Stomach smooth muscle (tissue), 2 donors: ENCODE results near the gene SMCO2.

ENCODE experiments used
- H3K27ac ChIP-seq: one replicate; pipeline ENCODE4 v1.7.0; 2013; ENCODE audit warnings: mild to moderate bottlenecking, low read length, inconsistent platforms
- H3K27me3 ChIP-seq, 2 donors: one replicate each; pipeline ENCODE4 v1.7.0; 2013; ENCODE audit warnings: low read length in 2 of 2; ENCODE audit not compliant: insufficient read depth in 2 of 2, control insufficient read depth in 1 of 2
- H3K36me3 ChIP-seq, 2 donors: one replicate each; pipeline ENCODE4 v1.7.0; 2013; ENCODE audit warnings: low read length in 2 of 2; ENCODE audit not compliant: control insufficient read depth in 2 of 2, insufficient read depth in 2 of 2
- H3K4me1 ChIP-seq: one replicate; pipeline ENCODE4 v1.7.0; 2013; ENCODE audit warnings: low read length; ENCODE audit not compliant: control insufficient read depth, insufficient read depth
- H3K4me3 ChIP-seq, 2 donors: one replicate each; pipeline ENCODE4 v1.7.0; 2013; ENCODE audit warnings: low read length in 2 of 2
- H3K9ac ChIP-seq, 2 donors: one replicate each; pipeline ENCODE4 v1.7.0; 2013; ENCODE audit warnings: low read length in 2 of 2, mild to moderate bottlenecking in 1 of 2
- H3K9me3 ChIP-seq, 2 donors: one replicate each; pipeline ENCODE4 v1.7.0; 2013; ENCODE audit warnings: low read length in 2 of 2; ENCODE audit not compliant: control insufficient read depth in 2 of 2
- donor health status: healthy.
- donor health status: Pancreatic carcinoma.

Gene SMCO2

DNA sequence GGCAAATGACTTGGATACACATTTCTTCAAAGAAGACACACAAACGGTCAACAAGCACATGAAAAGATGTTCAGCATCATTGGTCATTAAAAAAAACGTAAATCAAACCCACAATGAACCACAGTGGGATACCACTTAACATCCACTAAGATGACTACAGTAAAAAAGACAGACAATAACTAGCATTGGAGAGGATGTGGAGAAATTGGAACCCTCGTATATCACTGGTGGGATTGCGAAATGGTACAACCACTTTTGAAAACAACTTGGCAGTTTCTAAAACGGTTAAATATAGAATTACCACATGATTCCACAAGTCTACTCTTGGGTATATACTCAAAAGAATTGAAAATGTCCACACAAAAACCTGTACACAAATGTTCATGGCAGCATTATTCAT lies 52.2 kb downstream of the SMCO2 start:
- Histone ChIP-seq H3K4me1 (no peaks in the 10 kb centered on the region), H3K9ac (no peak overlapping the region), H3K27ac (no peak overlapping the region), H3K4me3 (no peak overlapping the region), H3K9me3 (no peaks in the 10 kb centered on the region), H3K27me3 (no peaks in the 10 kb centered on the region), H3K36me3 (no peaks in the 10 kb centered on the region)

DNA sequence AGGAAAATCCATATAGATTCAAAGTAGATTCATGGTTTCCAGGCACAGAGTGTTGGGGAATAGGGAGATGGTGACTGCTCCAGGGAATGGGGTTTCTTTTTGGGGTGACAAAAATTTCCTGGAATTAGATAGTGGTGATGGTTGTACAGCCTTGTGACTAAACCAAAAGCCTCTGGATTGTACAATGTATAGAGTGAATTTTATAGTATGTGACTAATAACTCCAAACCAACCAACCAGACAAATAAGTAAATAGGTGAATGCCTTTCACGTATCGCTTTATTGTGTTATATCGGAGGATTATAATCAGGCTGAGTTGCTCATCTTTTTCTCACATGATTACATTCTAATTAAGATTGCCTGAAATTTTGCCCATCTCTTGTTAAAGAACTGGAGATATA lies 52.8 kb downstream of the SMCO2 start:
- H3K27me3 ChIP-seq: no peaks in the 10 kb centered on the region
- no peaks in the 10 kb centered on the region for H3K9me3 ChIP-seq
- no peak overlapping the region for H3K9ac ChIP-seq
- H3K27ac ChIP-seq: no peak overlapping the region
- no peaks in the 10 kb centered on the region for H3K4me1 ChIP-seq
- no peak overlapping the region for H3K4me3 ChIP-seq
- H3K36me3 ChIP-seq: no peaks in the 10 kb centered on the region

DNA sequence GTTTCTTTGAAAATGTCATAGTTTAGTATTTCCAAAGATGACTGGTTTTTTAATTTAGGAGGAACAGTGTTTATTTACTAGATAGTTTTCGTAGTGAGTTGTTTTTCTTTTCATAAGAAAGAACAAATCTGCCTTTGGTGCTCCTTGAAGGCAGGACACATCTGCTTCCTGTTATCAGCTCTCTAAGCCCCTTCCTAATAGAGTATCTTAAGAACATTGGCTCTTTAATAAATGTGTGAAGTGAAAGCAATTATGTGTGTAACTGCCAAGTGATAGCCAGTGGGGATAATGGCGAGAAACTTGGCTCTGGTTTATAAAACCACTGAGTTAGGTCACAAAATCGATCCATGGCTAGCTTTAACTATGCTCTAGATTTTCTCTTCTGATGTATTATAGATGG lies 54.0 kb downstream of the SMCO2 start:
- Histone ChIP-seq H3K9me3 (no peaks in the 10 kb centered on the region), H3K4me1 (no peaks in the 10 kb centered on the region), H3K4me3 (no peak overlapping the region), H3K36me3 (no peaks in the 10 kb centered on the region), H3K27ac (no peak overlapping the region), H3K27me3 (no peaks in the 10 kb centered on the region), H3K9ac (no peak overlapping the region)

DNA sequence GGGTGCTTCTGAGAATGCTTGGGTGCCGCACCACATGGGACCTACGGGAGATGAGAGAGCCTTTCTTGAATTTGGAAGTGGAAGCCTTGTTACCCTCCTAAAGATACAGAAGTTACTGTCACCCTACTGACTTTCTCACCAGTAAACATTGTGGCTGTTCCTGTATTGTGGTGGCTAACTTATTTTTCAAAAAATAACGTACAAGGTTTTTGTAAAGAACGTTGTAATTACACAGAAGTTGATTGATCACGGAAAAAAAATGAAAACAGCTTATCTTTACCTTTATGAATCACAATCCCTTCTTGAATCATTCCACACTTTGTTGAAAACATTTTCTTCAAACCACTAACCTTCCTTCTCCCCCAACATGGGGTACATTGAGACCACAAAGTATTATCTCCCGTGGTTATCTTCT lies 55.5 kb downstream of the SMCO2 start:
- H3K36me3 ChIP-seq: no peaks in the 10 kb centered on the region
- no peak overlapping the region for H3K9ac ChIP-seq
- H3K9me3 ChIP-seq: no peaks in the 10 kb centered on the region
- no peak overlapping the region for H3K4me3 ChIP-seq
- no peaks in the 10 kb centered on the region for H3K4me1 ChIP-seq
- no peak overlapping the region for H3K27ac ChIP-seq
- H3K27me3 ChIP-seq: no peaks in the 10 kb centered on the region

DNA sequence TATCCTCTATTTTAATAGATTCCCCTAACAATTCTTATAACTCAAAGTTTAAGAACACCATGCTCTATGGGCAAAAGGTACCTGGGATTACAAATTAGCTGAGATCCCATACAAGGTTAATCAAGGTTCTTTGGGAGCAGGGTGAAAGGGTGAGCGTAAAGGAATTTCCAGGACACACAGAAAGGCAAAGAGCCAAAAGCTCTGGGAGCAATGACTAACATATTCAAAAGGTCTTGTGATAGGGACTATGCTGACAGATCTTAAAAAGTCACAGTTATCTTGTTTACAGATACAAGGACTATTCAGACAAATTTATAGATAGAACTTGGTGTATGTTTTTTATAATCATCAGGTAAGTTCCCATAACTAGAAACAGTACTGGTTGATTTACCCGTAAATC lies 58.0 kb downstream of the SMCO2 start:
- no peaks in the 10 kb centered on the region for H3K9me3 ChIP-seq
- H3K27ac ChIP-seq: no peak overlapping the region
- no peak overlapping the region for H3K9ac ChIP-seq
- H3K4me1 ChIP-seq: no peaks in the 10 kb centered on the region
- H3K36me3 ChIP-seq: no peaks in the 10 kb centered on the region
- no peaks in the 10 kb centered on the region for H3K27me3 ChIP-seq
- no peak overlapping the region for H3K4me3 ChIP-seq

DNA sequence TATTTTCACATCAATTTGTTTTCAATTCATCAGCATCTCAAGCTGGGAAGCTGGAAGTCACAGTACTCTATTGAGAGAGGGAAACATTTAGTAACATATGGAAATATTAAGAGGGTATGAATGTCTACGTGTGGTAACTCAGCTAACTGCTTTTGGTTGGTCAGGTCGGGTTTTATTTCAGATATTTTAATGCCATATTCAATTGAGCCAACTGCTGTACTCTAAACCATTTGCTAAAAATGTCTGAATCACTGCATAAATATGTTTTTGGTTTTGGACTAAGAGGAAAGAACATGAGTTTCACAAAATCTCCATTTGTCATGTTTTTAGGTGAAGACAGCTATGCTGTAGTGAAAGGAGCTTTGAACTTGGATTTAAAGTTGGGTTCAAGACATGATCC lies 58.6 kb downstream of the SMCO2 start:
- no peak overlapping the region for H3K9ac ChIP-seq
- H3K9me3 ChIP-seq: no peaks in the 10 kb centered on the region
- no peaks in the 10 kb centered on the region for H3K36me3 ChIP-seq
- H3K4me3 ChIP-seq: peak overlapping the region in 1 of 2 donors; percentile 4
- no peak overlapping the region for H3K27ac ChIP-seq
- H3K4me1 ChIP-seq: no peaks in the 10 kb centered on the region
- H3K27me3 ChIP-seq: no peaks in the 10 kb centered on the region

DNA sequence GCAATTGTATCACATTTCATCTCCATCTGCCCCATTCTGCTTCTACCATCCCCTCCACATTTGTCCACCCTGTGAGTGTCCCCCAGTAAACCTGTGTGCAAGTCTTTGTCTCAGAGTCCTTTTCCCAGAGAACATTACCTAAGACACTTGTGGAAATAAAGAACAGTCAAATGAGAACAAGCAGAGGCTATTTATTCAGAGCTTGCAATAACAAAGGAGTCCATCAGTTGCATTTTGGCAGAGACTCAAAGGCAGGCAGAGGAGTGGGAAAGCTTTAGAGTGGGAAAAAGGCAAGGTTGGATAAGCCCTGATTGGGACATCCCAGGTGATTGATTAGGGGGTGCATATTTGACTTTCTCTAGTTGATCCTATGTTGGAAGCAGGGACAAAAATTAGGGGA lies 59.2 kb downstream of the SMCO2 start:
- H3K27me3 ChIP-seq: no peaks in the 10 kb centered on the region
- H3K36me3 ChIP-seq: no peaks in the 10 kb centered on the region
- H3K9me3 ChIP-seq: no peaks in the 10 kb centered on the region
- no peak overlapping the region for H3K27ac ChIP-seq
- H3K4me1 ChIP-seq: no peaks in the 10 kb centered on the region
- H3K9ac ChIP-seq: no peak overlapping the region
- H3K4me3 ChIP-seq: peak overlapping the region in 1 of 2 donors; percentile 4

DNA sequence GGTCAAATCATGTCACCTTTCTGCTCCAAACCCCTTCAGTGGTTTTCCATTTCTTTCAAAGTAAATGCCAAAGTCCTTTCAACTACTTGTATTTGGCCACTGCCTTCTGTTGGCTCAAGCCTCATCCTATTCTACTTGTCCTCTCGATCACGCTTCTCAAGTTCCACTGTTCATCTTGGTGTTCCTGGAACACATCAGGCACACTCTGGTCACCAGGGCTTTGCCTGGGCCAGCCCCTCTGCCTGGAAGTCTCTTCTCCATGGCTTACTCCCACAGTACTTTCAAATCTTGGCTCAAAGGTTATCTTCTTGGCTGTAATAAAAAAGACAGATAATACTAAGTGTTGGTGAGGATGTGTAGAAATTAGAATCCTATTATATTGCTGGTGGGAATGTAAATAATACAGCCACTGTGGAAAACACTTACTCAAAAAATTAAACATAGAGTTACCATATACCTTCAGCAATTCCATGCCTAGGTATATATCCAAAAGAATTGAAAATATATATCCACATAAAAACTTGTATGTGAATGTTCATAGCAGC lies 60.2 kb downstream of the SMCO2 start:
- H3K9me3 ChIP-seq: no peaks in the 10 kb centered on the region
- no peaks in the 10 kb centered on the region for H3K27me3 ChIP-seq
- H3K4me1 ChIP-seq: peaks cover 3% of the 10 kb centered on the region
- H3K4me3 ChIP-seq: no peak overlapping the region
- H3K9ac ChIP-seq: no peak overlapping the region
- H3K36me3 ChIP-seq: no peaks in the 10 kb centered on the region
- H3K27ac ChIP-seq: no peak overlapping the region

DNA sequence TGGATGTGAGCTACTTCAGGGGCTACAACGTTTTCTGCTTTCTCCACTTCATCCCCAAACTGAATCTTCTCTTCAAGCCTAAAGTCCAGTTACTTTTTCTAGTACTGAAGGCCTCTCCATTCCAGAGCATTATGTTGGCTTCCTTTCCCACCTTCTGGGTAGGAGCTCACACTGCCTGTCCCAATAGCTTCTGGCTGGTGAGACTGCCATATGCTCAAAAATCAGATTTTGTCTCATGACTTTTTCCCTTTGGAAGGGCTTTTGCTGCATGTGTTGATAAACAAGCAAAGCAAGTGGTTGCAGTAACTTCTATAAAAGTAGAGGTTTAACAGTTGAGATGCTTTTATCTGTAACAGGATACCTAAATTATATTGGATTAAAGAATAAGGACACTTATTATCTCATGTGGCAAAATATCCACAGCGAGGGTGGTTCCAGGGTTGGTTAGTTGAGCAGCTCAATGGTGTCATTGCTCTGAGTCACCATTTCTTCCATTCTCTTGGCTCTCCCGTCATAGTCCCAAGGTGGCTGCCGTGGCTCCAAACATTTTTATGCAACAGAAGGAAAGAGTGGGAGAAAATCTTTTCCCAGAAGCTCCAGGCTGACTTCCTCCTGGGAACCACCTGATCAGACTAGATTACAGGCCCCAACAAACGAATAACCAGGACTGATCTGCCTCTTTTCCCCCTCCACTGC lies 62.3 kb downstream of the SMCO2 start:
- no peak overlapping the region for H3K4me3 ChIP-seq
- H3K27ac ChIP-seq: no peak overlapping the region
- H3K4me1 ChIP-seq: peaks cover 3% of the 10 kb centered on the region
- H3K27me3 ChIP-seq: no peaks in the 10 kb centered on the region
- no peaks in the 10 kb centered on the region for H3K9me3 ChIP-seq
- no peak overlapping the region for H3K9ac ChIP-seq
- H3K36me3 ChIP-seq: no peaks in the 10 kb centered on the region

DNA sequence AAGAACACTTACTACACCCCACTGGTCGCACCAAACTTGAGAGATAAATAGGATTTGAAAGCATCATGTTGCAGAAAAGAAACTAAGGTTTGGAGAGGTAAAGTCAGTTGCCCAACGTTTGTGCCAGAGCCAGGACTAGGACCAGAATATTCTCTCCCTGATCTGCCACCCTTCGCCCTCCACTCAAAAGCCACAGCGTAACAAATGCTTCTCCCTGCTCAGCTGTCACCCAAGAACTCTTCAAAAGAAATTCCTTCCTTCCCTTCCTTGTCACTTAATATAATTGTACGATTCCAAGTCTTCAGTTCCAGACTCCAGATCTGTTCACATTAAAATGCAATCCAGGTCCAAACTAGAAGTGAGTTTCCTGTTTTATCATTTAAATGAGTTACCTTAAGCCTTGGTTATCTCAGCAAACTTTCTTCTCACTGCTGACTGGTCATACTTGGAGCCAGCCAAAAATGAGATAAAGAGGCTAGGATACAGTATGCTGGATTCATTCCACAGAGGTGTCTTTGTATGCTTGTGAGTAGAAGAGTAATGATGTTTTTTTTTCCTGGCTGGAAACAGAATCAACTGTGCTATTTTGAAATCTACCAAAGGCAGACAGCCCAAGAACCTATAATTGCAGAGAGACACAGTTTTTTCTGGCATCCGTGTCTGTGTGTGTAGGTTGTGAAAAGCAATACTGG lies 64.6 kb downstream of the SMCO2 start:
- Histone ChIP-seq H3K36me3 (no peaks in the 10 kb centered on the region), H3K9me3 (no peaks in the 10 kb centered on the region), H3K4me3 (peak overlapping the region in 1 of 2 donors; percentile 35), H3K27me3 (no peaks in the 10 kb centered on the region), H3K9ac (no peak overlapping the region), H3K27ac (peak overlapping the region; percentile 42), H3K4me1 (peaks cover 3% of the 10 kb centered on the region)

DNA sequence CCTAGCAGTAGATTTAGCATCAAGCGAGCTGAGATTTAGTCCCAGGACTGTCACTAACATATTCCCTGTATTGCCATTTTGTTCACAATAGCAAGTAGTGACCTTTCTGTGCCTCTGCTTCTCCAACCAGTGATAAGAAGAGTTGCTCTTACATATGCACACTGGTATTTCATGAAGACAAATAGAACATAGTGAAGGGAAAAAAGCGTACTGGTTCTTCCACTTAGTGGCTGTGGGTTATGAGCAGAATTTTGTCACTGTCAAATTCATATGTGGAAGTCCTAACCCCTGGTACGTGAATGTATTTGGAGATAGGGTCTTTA lies 65.1 kb downstream of the SMCO2 start:
- peak overlapping the region; percentile 42 for H3K27ac ChIP-seq
- no peaks in the 10 kb centered on the region for H3K27me3 ChIP-seq

More for the DNA sequence above, 65.1 kb downstream of the SMCO2 start:
- Histone ChIP-seq H3K9ac (no peak overlapping the region), H3K4me3 (peak overlapping the region in 1 of 2 donors; percentile 35), H3K36me3 (no peaks in the 10 kb centered on the region), H3K9me3 (no peaks in the 10 kb centered on the region), H3K4me1 (peaks cover 3% of the 10 kb centered on the region)
